WI38 (cell line): Measurements from ENCODE around the gene ARHGEF11.
"Not testable (repeated sequence)": the region's sequence is repeated elsewhere in the genome, so short reads cannot be mapped to it uniquely, and the experiment has no call there.

Experiments
- H3K4me3 ChIP-seq: 2 replicates; pipeline ENCODE4 v1.5.1; 2011; ENCODE audit warnings: low read depth, mild to moderate bottlenecking, control low read depth, low read length
- CTCF ChIP-seq: IDR thresholded peaks from 2 replicates; pipeline ENCODE4 v1.5.1; 2012; ENCODE audit warnings: low read depth, mild to moderate bottlenecking, control low read depth, low read length

Gene ARHGEF11

GRCh38 chr1:157080714-157081113, 35.2 kb upstream of the ARHGEF11 start:
- TF ChIP-seq CTCF = no peak
- no peak overlapping the region for H3K4me3 ChIP-seq

- H3K4me3 ChIP-seq = no peak overlapping the region
- no peak for TF ChIP-seq CTCF
Observed at GRCh38 chr1:157077394-157077793, 31.9 kb upstream of the ARHGEF11 start.

GRCh38 chr1:157073944-157074685, 28.6 kb upstream of the ARHGEF11 start:
- no peak overlapping the region for H3K4me3 ChIP-seq
- peak; percentile 47 for TF ChIP-seq CTCF

- TF ChIP-seq CTCF = no peak
Observed at GRCh38 chr1:157069601-157070000, 24.1 kb upstream of the ARHGEF11 start.

GRCh38 chr1:157059241-157059640, 13.7 kb upstream of the ARHGEF11 start:
- H3K4me3 ChIP-seq = not testable (repeated sequence)

More at GRCh38 chr1:157069601-157070000, 24.1 kb upstream of the ARHGEF11 start:
- no peak overlapping the region for H3K4me3 ChIP-seq

- no peak overlapping the region for H3K4me3 ChIP-seq
- TF ChIP-seq CTCF = no peak
Observed at GRCh38 chr1:157056269-157056668, 10.7 kb upstream of the ARHGEF11 start.

GRCh38 chr1:157055729-157056128, 10.2 kb upstream of the ARHGEF11 start:
- H3K4me3 ChIP-seq = not testable (repeated sequence)

GRCh38 chr1:157050836-157051235, 5.3 kb upstream of the ARHGEF11 start:
- no peak for TF ChIP-seq CTCF
- no peak overlapping the region for H3K4me3 ChIP-seq
